Coronary artery (tissue), 2 donors: ENCODE data around the gene KLC4.

Source experiments
- DNase-seq: peaks from one replicate; pipeline ENCODE4 v3.0.0-alpha.2; 2017; ENCODE audit warnings: low spot score
- H3K27ac ChIP-seq, 2 donors: fragments of 200-600 bp; sonication (generic); one replicate each; pipeline ENCODE4 v1.5.1; 2016 to 2019
- H3K4me3 ChIP-seq: fragments of 200-600 bp; sonication (generic); 2 replicates; pipeline ENCODE4 v1.5.1; 2016; ENCODE audit warnings: mild to moderate bottlenecking, moderate library complexity
- CTCF ChIP-seq: fragments of 200-600 bp; sonication (generic); IDR thresholded peaks from one replicate; pipeline ENCODE4 v1.5.1; 2019; ENCODE audit warnings: antibody characterized with exemption

Gene KLC4

GRCh38 chr6:43016176-43016942 lies 43.1 kb upstream of the KLC4 start:
- Histone ChIP-seq H3K4me3 (peak overlapping the region; percentile 48), H3K27ac (peak overlapping the region in 1 of 2 donors; percentile 53)
- TF ChIP-seq CTCF, result no peak
- no peak for DNase-seq

- H3K4me3 ChIP-seq, result peak overlapping the region; percentile 48
- no peak for DNase-seq
- TF ChIP-seq CTCF, result no peak
- H3K27ac ChIP-seq, result peak overlapping the region in 1 of 2 donors; percentile 53
These were observed 42.5 kb upstream of the KLC4 start for GRCh38 chr6:43016943-43017334.

GRCh38 chr6:43019152-43019551 lies 40.3 kb upstream of the KLC4 start:
- DNase-seq, result no peak
- Histone ChIP-seq H3K27ac (no peak overlapping the region), H3K4me3 (no peak overlapping the region)
- TF ChIP-seq CTCF, result no peak

- no peak for TF ChIP-seq CTCF
- Histone ChIP-seq H3K4me3 (no peak overlapping the region), H3K27ac (peak overlapping the region in 1 of 2 donors; percentile 95)
- DNase-seq, result no peak
These were observed 39.3 kb upstream of the KLC4 start for GRCh38 chr6:43020052-43020705.

- no peak for TF ChIP-seq CTCF
- Histone ChIP-seq H3K4me3 (peak overlapping the region; percentile 96), H3K27ac (peak overlapping the region; percentile 87 to 95)
- no peak for DNase-seq
These were observed 38.6 kb upstream of the KLC4 start for GRCh38 chr6:43020847-43021246.

GRCh38 chr6:43021270-43022047 lies 38.0 kb upstream of the KLC4 start, which contains the start of gene RRP36:
TSS of gene RRP36 (plus strand) at chr6:43021623. CDS start at chr6:43021655, 32 bp downstream.
- no peak for TF ChIP-seq CTCF
- peak within 1 kb of the TSS; percentile 87 to 95 for H3K27ac ChIP-seq
- DNase-seq, result peak; percentile 91

More at GRCh38 chr6:43021270-43022047, 38.0 kb upstream of the KLC4 start, which contains the start of gene RRP36:
- H3K4me3 ChIP-seq, result peak within 1 kb of the TSS; percentile 96
